ENCODE data around the gene MAPKBP1.

GRCh38 chr15:41870689-41871081 lies 96.4 kb downstream of the MAPKBP1 start:
- no peak for TF ChIP-seq POLR2A (IDR thresholded peaks at IDR 0.05; ENCODE audit: low read depth, low read length)
- no peak for TF ChIP-seq TAF1 (IDR thresholded peaks at IDR 0.05; ENCODE audit: borderline replicate concordance, low read depth, low read length)
